GM18907 (cell line): ENCODE measurements around the gene LSMEM2.
"Not testable (repeated sequence)": the region's sequence is repeated elsewhere in the genome, so short reads cannot be mapped to it uniquely, and the experiment has no call there.

Source experiments
- ATAC-seq: cut with Tn5 transposase; IDR thresholded peaks from one replicate; pipeline ENCODE4 v1.9.1; 2021; ENCODE audit warnings: mild to moderate bottlenecking, moderate library complexity; ENCODE audit not compliant: unreplicated experiment

Gene LSMEM2

DNA sequence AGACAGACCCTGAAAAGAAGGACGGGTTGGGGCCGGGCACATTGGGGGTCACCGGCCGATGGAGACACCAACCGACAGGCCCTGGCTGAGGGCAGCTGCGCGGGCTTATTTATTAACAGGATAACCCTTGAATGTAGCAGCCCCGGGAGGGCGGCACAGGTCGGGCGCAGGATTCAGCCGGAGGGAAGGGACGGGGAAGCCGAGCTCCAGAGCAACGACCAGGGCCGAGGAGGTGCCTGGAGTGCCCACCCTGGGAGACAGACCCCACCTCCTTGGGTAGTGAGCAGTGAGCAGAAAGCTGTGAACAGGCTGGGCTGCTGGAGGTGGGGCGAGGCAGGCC is 2.2 kb upstream of the LSMEM2 start:
- no peak for ATAC-seq

GRCh38 chr3:50278123-50278879 is 586 bp upstream of the LSMEM2 start:
- no peak for ATAC-seq

DNA sequence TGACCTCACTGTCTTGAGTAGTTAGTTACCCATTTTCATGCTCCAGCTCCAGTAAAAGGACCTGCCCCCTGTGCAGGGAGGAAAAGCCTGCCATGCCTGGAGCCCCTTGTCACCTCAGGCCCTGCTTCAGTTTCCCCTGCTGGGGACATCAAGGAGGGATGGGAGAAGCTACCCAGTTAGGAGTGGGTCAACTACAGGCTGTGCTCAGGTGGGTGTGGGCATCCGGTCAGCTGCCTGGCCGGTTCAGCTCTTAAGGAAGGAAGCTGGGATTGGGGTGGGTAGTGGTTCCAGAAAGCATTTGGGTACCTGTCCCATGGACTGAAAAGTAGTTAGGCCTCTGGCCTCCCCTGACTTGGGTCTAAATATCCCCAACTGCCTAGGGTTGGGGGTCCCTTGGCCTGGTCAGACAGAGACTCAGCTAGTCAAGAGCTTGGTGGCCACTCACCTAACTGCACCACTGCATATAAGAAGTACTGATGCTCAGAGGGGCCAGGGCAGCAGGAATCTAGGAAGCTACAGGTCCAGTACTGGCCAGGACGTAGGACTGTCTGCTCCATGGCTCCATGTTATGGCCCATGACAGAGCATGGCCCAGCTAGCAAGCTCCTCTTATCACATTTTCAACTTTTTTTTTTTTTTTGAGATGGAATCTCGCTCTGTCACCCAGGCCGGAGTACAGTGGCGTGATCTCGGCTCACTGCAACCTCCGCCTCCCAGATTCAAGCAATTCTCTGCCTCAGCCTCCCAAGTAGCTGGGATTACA is 549 bp downstream of the LSMEM2 start:
- ATAC-seq: no peak

DNA sequence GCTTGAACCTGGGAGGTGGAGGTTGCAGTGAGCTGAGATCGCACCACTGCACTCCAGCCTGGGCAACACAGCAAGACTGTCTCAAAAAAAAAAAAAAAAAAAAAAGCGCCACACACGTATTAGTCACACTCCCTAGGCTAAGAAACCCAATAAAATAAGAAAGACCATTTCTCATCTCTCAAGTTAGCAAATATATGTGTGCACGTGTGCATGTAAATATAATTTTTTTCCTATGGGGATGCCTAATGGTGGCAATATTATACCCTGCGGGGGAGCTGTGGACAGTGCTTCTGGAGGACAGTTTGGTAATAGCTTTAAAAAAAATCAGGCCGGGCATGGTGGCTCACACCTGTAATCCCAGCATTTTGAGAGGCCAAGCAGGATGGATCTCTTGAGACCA is 5.2 kb downstream of the LSMEM2 start:
- not testable (repeated sequence) for ATAC-seq

DNA sequence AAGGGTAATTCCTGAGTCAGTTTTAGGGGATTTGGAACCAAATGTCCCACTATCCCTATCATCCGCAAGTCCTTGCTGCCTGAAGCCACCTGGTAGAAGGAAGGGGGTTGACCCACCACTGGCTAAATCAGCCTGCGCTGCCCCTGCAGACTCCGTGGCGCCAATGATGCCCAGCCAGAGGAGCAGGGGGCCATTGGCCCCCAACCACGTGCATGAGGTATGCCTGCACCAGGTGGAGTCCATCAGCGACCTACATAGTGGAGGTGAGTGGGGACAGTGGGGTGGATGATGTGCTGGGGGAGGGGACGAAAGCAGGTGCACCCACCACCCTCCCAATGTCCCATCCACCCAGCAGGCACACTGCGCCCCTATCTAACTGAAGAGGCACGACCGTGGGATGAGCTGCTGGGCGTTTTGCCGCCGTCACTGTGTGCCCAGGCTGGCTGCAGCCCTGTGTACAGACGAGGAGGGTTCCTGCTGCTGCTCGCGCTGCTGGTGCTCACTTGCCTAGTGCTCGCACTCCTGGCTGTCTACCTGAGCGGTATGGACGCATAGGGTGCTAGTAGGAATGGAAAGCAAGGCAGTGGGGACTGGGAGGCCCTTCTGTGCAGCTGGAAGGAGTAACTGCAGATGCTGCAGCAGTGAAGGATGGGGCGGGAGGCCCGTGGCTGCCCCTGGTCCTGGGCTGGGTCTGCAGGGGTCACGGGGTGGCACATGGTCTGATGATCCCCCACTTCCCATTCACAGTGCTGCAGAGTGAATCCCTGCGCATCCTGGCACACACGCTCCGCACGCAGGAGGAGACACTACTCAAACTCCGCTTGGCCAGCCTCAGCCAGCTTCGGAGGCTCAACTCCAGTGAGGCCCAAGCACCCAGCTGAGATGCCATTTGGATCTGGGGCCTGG is 7.7 kb downstream of the LSMEM2 start:
- no peak for ATAC-seq

DNA sequence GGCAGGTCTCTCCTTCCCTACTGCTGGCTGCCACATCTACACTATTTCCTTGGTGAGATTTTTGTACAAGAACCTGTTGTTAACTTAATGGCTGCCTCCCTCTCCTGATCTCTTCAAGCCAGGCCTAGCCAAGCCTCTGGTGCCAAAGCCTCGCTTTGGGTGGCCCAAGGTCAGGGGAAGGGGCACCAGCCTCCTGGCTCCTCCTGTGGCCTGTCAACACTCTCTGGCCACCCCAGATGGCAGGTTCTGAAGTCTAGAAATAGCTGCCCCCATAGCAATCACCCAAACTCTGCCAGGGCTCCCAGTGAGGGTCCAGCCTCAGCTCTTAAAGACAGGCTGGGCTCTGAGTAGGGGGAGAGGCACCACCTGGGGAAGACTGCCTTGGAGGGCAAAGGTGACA is 8.4 kb downstream of the LSMEM2 start:
- ATAC-seq: no peak

DNA sequence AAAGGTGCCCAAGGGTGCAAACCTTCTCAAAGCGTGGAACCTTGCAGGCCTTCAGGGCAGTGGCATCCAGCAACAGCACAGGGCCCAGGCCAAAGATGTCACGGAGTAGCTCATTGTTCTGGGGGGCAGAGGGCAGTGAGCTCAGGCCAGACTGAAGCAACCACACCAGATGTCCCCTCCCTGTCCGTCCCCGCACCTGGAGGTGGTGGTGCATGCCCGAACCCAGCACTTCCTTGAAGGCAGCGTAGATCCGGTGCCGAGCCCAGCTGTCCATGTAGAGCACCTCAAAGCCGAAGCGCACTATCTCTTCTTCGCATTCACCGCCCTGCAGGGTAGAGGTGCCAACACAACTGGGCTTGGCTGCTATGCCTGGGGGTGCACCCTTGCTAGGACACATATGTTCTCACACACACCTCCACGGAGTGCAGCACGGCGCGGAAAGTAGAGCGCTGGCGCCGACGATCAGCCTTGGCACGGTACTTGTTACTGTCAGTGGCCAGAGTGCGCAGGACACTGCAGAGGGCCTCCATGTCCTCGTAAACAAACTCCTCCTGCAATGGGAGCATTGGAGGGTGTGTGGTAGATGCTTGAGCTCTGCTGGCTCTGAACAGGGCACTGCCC is 9.6 kb downstream of the LSMEM2 start:
- ATAC-seq: no peak

DNA sequence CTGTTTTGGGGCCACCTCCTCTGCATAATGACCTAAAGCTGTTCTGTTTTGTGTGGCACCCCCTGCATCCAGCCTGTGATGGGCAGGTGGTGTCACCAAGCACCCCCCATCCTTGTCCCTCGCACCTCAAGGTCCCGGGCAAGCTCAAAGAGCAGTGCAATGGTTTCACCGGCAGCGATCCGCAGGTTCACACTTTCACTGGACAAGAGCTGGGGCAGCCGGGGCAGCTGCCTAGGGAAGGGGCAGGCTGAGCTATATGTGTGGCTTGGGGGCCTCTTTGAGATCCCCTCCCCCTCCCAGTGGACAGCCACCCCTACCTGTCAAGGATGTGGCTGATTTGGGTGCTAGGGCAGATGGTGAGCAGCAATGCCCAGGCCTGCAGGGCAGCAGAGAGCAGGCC is 10.2 kb downstream of the LSMEM2 start:
- no peak for ATAC-seq

DNA sequence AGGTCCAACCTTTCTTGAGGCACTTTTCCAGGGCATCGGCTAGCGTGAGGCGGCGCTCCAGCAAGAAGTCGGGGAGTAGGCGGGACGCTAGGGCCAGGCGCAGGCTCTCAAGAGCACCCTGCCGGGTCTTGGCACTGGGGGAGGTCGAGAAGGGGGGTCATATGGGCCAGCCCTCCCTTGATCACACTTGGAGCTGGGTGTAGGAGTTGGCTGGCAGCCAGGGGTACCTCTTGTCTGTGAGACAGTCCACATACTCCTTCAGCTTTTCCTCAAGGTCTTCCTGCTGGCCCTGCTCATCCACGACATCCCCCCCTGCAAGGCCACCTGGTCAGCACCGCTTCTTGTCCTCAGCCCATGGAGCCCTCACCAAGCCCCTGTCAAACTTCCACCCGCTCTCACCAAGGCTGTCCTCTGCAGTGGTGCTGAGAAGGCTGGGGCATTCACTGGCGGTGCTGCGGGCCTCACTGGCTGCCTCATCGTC is 11.3 kb downstream of the LSMEM2 start:
- ATAC-seq: no peak

DNA sequence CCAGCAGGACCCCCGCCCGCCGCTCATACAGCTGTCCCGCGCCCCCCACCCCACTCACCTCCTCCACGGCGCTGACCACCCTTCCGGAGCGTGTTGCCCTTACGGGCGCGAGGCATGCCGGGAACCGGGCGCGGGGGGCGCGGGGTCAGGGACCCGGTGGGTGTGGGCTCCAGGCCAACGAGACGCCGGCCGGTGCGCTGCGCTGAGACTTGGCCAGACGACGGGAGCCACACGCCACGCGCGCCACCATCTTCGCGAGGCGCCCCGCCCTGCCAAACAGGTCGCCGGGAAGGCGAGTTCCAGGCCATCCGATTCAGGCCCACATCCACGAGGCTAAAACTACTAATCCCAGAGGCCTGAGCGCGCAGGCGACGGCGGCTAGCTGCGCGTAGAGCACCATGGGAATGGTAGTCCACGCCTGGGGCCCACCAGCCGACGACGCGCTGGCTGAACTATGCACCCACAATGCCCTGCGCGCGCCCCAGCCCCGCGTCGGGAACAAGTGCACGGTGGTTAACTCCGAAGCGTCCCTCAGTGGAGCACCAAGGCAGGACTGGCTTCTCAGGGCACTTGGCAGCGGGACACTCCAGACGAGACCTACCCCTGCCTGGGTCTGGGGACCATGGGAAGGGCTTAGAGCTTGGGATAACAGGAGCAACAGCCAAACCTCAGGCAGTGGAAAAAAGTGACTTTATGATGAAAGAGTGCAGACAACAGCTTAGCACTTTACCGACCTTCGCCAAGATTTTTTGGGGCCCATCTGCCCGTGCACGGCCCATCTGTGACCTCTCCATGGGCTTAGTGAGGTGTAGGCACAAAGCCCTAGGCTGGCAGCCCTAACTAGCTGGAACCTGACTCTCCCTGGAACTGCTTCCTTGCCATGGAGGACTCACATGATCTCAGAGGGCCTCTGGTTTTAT is 13.5 kb downstream of the LSMEM2 start, which contains the start of gene IFRD2:
Gene IFRD2 (minus strand): TSS at position 271 of the 920 bp plus-strand sequence. CDS start 155 bp downstream, at position 116.
- peak; percentile 89 for ATAC-seq

GRCh38 chr3:50293079-50293801 is 14.4 kb downstream of the LSMEM2 start:
- no peak for ATAC-seq

GRCh38 chr3:50294089-50294488 is 15.2 kb downstream of the LSMEM2 start:
- ATAC-seq: no peak

- ATAC-seq: no peak
These were observed 15.9 kb downstream of the LSMEM2 start for GRCh38 chr3:50294492-50295403.

DNA sequence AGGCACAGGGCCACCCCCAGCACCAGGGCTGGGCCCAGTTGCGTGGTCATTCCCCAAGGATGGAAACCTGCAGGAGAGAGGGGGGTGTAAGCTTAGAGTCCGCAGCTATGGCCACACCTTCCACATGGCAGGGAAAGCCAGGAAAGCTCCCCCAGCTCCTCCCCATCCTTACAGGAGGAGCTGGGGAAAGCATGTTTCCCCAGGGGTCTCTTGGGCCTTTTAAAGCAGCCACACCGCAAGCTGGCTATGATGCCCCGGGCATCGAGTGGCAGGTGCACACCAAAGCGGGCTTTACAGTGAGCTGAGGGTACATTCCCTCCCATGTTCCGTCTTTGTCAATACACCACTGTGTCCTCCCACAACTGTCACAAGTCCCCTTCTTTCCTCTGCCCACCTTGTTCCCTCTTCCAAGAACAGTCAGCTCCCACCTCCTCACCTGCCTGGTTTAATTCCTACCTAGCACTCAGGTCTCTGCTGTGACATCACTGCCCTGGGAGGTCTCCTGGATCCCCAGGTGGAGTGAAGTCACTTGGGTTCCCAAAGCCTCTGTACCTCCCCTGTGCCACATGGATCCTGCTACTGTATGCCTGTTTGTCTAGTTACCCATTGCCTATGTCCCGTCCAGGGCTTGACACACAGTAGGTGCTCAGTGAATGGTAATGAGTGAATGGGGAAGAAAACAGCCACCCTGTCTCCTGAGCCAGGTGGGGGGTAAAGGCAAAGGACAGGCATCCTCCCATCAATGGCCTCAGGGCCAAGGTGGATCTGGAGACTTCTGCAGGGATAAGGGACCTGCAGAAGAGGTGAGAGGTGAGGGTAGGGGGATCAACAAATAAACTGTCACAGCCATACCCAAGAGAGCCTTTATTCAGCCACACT is 16.9 kb downstream of the LSMEM2 start:
- ATAC-seq: no peak

- no peak for ATAC-seq
These were observed 18.0 kb downstream of the LSMEM2 start for GRCh38 chr3:50296721-50297383.

DNA sequence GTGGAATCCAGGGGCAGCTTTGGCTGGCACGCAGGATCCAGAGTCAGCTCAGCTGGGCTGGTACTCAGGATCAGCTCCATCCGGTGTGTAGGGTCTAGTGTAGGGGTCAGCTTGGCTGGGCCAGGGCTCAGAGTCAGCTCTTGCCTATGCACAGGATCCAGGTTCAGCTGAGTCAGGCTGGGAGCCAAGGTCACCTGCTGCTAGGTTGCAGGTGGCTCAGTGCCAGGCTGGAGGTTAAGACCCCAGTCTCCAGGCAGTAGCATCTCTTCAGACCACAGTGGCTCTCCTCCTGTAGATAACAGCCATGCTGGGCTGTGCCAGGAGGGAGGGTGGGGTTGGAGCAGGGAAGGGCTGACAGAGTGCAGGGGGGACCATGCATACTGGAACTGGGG is 18.5 kb downstream of the LSMEM2 start:
- no peak for ATAC-seq
